HG03457 (cell line): ENCODE measurements around the gene MAP7D3.
"Not testable (repeated sequence)": the region's sequence is repeated elsewhere in the genome, so short reads cannot be mapped to it uniquely, and the experiment has no call there.

Source experiments
- ATAC-seq: cut with Tn5 transposase; IDR thresholded peaks from one replicate; pipeline ENCODE4 v1.9.1; 2021; ENCODE audit warnings: moderate number of reproducible peaks; ENCODE audit not compliant: unreplicated experiment

MAP7D3 gene, protein sequence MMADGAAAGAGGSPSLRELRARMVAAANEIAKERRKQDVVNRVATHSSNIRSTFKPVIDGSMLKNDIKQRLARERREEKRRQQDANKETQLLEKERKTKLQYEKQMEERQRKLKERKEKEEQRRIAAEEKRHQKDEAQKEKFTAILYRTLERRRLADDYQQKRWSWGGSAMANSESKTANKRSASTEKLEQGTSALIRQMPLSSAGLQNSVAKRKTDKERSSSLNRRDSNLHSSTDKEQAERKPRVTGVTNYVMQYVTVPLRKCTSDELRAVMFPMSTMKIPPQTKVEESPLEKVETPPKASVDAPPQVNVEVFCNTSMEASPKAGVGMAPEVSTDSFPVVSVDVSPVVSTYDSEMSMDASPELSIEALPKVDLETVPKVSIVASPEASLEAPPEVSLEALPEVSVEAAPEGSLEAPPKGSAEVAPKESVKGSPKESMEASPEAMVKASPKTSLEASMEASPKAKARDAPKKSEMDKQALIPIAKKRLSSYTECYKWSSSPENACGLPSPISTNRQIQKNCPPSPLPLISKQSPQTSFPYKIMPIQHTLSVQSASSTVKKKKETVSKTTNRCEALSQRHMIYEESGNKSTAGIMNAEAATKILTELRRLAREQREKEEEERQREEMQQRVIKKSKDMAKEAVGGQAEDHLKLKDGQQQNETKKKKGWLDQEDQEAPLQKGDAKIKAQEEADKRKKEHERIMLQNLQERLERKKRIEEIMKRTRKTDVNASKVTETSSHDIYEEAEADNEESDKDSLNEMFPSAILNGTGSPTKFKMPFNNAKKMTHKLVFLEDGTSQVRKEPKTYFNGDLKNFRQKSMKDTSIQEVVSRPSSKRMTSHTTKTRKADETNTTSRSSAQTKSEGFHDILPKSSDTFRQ

DNA sequence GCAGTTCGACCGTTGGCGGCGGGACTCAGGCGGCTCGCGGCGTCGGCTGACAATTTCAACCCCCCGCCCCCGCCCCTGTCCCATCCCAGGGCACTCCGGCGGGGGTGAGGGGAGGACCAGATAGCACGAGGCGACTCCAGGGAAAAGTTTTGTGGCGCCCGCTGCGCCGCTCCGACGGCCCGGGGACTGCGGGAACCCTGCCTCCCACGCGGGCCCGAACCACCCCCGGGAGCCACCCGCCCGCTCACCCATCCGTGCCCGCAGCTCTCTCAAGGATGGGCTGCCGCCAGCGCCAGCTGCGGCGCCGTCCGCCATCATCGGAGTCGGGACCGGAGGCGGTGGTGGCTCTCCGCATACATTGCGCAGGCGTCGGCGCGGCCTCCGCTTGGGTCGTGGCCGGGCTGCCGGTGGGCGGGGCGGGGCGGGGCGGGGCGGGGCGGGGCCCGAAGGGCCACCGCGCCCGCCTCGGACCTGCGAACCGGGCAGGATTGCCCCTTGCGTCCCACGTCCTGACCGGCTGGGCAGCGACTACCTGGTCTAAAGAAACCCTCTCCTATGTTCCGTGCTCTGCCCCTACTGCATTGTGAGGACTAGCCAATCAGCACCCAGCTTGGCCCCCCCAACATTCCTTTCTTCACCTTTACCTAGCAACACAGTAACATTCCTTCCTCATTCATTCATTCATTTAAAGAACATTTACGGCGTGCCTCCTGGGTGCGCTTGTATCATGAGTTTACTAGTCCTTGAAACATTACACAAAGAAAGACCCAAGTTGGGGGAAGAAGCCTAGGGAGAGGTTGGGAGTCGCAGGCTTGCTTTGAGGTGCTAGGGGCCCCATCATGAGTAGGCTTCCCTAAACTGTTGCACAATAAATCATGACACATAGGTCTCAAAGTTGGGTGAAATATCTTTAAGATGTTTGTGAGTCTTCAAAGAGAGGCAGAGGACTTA is at the start of gene MAP7D3:
Gene MAP7D3 (minus strand): TSS at position 360 of the 951 bp plus-strand sequence. CDS start 42 bp downstream, at position 318.
- peak; percentile 83 for ATAC-seq

GRCh38 chrX:136300721-136301120 is 49.5 kb upstream of the MAP7D3 start, which contains the start of gene ADGRG4:
Gene ADGRG4, plus strand, starts transcription at chrX:136300963. Its CDS starts 7,815 bp downstream, at chrX:136308778.
- ATAC-seq = not testable (repeated sequence)

DNA sequence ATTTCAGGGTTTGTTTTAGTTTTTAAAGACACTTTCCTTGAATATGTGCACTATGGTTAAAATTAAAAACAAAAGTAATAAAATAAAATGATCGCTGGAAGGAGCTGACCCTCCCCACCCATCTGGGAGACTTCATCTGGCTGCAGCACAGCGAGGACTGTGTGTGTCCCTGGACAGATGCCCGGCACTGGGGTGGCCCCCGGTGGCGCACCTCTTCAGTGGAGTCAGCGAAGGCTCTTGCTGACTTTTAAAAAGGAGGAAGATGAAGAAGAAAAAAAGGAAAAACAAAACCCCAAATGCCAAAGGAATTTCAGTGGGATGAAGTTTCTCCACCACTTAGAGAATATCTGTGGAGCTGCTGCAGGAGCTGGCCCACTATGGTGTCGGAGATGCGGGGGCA is 44.2 kb upstream of the MAP7D3 start:
- no peak for ATAC-seq

DNA sequence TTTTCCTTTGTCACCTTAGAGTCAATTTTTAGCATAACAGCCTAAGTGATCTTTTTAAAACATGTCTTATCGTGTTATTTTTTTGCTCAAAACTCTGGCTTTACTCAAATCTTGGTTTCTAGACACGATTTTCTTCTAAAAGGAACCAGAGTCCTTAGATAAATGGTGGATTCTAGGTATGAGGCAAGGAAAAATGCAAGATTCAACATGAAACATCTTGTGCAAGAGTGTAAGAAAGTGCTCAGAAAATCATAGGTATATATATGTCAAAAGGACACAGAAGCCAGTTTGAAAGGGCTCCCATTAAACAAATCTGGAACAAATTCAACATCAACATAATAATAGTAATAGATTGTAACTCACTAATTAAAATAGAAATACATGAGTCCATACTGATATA is 41.5 kb upstream of the MAP7D3 start:
- no peak for ATAC-seq

- ATAC-seq = no peak
These were observed 40.6 kb upstream of the MAP7D3 start for GRCh38 chrX:136291824-136292223.

DNA sequence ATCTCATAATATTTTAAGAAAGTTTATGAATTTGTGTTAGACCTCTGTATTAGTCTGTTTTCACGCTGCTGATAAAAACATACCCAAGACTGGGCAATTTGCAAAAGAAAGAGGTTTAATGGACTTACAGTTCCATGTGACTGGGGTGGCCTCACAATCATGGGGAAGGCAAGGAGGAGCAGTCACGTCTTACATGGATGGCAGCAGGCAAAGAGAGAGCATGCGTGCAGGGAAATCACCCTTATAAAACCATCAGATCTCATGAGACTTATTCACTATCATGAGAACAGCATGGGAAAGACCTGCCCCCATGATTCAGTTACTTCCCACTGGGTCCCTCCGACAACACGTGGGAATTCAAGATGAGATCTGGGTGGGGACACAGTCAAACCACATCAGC is 35.2 kb upstream of the MAP7D3 start:
- ATAC-seq = not testable (repeated sequence)

- no peak for ATAC-seq
These were observed 24.4 kb upstream of the MAP7D3 start for GRCh38 chrX:136275553-136275952.

GRCh38 chrX:136273986-136274385 is 22.8 kb upstream of the MAP7D3 start:
- ATAC-seq = no peak

DNA sequence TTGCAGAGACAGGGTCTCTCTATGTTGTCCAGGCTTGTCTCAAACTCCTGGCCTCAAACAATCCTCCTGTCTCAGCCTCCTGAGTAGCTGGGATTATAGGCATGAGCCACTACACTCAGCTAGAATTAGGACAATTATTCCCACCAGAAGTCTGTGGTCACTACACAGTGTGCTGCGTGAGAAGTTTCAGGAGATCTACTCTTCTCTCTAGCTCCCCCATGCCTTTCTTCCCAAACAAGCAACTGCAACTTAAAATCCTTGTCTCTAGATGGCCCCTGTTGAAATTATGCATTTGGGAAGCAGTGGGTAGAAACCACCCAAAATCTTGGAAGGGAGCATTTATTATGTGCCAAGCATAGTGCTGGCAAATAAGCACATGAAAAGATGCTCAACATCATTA is 21.1 kb upstream of the MAP7D3 start:
- ATAC-seq = no peak

DNA sequence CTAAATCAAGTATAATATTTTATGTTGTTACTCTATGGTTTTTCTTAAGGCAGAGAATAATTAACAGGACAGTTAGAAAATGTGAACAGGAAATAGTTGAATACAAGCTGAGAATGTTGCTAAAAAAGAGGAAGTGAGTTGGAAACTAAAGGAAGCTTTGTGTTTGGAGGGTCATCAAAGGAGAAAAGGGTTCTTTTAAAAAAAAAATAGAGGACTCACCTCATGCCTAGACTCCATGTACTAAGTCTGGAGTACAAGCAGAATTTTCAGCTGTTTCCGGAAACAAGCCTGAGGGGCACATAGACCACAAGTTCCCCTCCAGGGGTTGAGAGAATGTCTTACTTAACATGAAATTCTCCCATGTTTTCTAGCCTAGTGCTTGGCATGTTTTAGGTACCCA is 20.1 kb upstream of the MAP7D3 start:
- ATAC-seq = peak; percentile 74

DNA sequence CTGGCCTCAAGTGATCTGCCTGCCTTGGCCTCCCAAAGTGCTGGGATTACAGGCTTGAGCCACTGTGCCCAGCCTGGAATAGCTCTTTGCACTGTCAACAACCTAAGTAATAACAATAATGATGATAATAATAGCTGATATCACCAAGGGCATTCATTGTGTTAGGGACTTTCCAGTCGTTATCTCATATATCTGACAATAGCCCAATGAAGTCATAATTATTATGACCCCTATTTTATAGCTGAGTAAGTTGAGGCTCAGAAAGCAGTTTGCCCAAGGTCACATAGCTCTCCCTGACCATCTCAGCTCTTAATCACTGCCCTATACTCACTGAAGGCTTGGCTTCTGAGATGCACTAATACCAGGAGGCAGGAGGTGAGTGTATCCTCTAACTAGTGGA is 18.7 kb upstream of the MAP7D3 start:
- no peak for ATAC-seq

DNA sequence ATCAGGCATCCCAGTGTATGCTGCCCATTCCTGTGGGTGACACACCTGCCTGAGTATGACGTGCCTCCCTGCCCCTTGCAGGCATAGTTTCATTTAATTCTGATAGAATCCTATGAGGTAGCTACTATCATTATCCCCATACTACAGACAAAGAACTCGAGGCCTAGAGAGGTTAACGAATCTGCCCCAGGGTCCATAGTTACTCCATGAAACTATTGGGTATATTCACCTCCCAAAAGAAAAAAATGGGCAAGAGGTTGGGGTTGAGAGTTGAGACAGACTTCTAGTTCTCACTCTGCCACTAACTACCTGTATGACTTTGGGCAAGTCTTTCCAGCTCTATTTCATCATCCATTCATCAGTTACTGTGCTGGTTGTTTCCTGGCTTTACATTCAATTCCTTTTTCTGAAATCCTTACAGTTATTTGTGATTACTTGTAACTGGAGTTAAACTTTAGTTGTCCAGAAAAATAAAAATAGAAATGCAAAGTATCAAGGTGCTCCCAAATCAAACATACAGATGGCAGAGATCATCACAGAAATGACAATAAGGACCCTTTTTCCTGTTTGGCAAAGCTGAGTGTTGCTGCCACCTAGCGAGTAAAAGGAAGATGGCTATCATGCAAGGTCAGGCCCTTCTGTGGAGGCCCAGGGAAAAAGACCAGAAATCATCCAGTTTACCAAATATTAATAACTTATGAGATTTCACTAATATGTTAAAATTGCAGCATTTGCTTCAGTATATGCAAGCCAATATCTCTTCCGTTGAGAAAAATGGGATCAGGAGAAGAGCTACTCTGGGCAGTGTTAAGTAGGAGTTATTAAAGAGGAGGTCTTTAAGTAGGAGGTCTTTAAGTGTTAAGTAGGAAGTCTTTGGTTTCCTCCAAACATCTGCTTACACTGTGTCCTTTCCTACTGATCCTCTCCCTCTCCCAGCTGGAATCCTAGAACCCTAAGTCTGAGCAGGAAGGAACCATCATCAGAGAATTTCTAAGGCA is 17.1 kb upstream of the MAP7D3 start:
- no peak for ATAC-seq

GRCh38 chrX:136266828-136267227 is 15.6 kb upstream of the MAP7D3 start:
- ATAC-seq = no peak

- ATAC-seq = no peak
These were observed 11.7 kb upstream of the MAP7D3 start for GRCh38 chrX:136262812-136263315.

- no peak for ATAC-seq
These were observed 11.0 kb upstream of the MAP7D3 start for GRCh38 chrX:136262243-136262642.

DNA sequence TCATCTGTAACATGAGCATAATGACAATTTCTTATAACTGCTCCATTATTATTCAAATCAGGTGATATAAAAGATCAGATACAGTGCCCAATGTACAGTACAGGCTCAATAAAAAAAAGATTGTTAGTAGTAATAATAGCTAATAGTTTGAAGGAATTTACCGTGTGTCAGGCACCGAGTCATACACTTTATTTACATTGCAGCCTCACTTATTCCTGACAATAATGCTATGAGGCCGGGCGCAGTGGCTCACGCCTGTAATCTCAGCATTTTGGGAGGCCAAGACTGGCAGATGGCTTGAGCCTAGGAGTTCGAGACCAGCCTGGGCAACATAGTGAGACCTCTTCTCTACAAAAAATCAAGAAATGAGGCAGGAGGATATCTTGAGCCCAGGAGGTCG is 10.1 kb upstream of the MAP7D3 start:
- no peak for ATAC-seq

DNA sequence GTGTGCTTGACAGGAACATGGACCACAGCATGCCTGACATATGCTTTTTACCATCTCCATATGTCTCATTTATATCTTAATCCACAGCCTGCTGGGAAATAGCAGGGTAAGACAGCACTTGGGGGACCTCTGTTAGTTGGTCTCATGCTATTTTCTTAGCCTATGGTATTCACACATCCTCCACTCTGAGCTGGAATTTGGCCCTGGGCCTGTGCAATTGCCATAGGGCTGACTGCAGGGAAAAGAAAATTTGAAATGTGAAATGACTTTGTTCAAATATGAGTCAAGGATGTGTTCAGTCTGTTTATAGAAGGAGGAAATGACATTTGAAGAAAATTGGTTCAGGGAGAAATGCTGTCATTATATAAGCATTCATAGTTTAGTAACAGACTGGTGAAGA is 9.6 kb upstream of the MAP7D3 start:
- ATAC-seq = no peak

DNA sequence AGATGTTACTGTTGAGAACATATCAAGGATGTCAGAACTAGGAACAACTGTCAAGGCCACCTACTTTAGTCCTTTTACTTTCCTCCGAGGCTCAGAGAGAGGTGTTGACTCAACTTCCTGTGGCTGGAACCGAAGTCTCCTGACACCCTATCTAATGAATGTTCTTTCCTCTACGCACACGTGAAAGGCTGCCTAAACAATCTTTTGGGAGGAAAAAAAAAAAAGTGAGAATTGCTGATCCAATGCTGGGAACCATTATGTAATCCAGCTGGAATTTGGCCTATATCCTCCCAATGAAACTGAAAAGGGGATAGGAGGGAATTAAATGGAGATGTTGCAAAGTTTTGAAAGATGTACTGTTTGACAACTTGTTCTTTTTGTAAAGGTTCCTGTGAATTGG is 8.3 kb upstream of the MAP7D3 start:
- ATAC-seq = no peak

DNA sequence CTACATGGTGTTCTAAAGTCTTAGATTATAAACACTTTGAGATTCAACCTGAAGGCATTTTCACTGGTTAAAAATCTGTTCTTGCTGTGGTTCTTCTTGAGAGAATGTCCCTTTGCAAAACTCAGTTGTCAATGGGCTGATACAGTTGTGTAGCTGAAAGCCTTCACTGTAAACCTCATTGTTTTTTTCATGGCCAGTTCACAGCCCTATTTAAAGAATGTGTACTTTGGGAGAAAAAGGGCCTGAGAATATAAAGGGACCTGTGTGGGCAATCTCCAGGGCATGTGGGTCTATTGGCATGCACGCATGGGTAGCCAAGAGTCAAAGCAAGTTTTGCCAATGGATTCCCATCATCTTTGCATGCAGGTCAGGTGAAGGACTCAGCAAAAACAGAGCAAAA is 7.8 kb upstream of the MAP7D3 start:
- ATAC-seq = no peak
